Measurements from ENCODE around the gene DLK2.
A peak's percentile ranks its signal among the peaks of the same experiment; 100 is the strongest.
"Not testable (repeated sequence)": the region's sequence is repeated elsewhere in the genome, so short reads cannot be mapped to it uniquely, and the experiment has no call there.

The DLK2 gene

GRCh38 chr6:43469947-43470346 lies 14.6 kb upstream of the DLK2 start:
- Mint-ChIP-seq H3K36me3 (no peaks in the 10 kb centered on the region), H3K27ac (no peak overlapping the region), H3K9me3 (no peaks in the 10 kb centered on the region), H3K27me3 (peaks cover 20% of the 10 kb centered on the region), H3K4me3 (no peak overlapping the region), H3K4me1 (no peaks in the 10 kb centered on the region)
- no peak for DNase-seq (ENCODE audit: low spot score in 2 of 2)
- no peak for ATAC-seq (ENCODE audit: low read depth)

DNA sequence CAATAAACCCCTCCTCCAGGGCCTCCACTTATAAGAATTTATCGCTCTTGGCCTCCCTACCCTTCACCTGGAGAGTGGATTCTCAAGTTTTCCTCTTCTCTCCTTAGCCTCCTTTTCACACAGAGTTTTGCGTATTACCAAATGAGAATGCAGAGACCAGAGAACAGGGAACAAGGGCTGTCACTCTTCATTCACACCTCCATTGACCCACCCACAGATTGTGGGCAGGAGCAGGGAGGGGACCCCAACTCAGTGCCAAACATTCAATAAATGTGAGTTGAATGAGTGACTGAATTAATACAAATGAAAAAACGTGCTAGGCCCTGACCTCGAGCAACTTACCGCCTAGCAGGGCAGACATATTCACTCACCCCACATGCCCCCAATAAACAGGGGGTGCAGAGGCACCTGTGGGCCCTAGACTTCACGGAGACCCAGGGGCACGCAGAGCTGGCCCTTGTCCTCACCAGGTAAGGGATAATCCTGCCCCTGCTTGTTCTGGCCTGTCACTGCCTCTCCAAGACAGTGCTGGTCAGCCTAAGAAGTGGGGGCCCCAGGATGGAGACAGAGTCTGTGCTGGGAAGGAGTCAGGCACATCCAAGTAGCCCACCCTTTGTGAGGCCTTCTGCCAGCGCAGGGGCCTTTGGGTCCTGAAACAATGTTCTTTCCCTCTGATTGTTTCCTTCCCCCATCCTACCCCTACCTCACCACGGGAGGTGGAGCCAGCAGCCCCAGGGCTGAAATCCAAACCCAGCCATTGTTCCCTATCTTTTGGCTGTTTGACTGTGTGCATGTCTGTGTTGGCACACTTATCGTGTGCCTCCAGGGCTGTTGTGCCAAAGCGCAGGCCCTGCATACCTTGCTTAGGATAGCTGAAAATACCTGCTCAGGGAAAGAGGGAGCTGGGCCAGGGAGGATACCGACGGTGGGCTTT lies 13.7 kb upstream of the DLK2 start:
- no peak for ATAC-seq (ENCODE audit: low read depth)
- Mint-ChIP-seq H3K36me3 (no peaks in the 10 kb centered on the region), H3K9me3 (no peaks in the 10 kb centered on the region), H3K4me3 (no peak overlapping the region), H3K4me1 (no peaks in the 10 kb centered on the region), H3K27ac (no peak overlapping the region), H3K27me3 (peaks cover 20% of the 10 kb centered on the region)
- DNase-seq (ENCODE audit: low spot score in 2 of 2), result no peak

DNA sequence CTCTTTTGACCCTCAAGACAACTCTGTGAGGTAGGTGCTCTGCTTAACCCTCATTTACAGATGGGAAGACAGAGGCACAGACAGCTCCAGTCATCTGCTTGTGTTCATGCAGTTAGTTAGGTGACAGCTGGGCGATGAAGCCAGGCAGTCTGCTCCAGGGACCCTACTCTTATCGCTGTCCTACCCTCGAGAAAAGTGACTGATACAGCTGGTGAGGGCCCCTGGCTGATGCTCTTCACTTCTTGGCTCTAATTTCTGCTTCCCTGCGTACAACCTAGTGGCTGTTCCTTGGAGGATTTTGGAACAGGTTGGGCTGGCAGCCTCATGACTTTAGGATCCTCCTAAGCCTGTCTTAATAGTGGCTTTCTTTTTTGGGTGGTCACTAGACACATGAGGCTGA lies 12.9 kb upstream of the DLK2 start:
- Mint-ChIP-seq H3K27ac (no peak overlapping the region), H3K4me1 (no peaks in the 10 kb centered on the region), H3K27me3 (peaks cover 21% of the 10 kb centered on the region), H3K4me3 (no peak overlapping the region), H3K36me3 (no peaks in the 10 kb centered on the region), H3K9me3 (no peaks in the 10 kb centered on the region)
- ATAC-seq (ENCODE audit: low read depth) (no peak), DNase-seq (ENCODE audit: low spot score in 2 of 2) (no peak)

DNA sequence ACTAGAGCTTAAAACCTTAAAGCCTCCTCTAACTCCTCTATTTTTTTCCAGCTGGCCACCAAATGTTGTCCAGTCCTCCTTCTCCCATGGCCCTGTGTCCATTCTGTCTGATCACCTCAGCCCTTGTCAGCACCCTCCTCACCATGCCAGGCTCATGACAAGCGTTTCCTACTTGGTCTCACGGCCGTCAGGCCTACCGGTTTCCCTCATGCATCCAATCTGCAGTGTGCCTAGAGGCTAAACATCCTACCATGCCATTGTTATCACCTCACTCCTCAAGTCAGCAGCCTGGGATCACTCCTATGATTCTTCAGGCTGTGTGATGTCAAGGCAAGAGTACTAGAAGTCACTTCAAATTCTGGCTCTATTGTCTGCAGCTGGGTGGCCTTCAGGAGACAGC lies 12.4 kb upstream of the DLK2 start:
- Mint-ChIP-seq H3K4me3 (no peak overlapping the region), H3K27ac (no peak overlapping the region), H3K4me1 (no peaks in the 10 kb centered on the region), H3K9me3 (no peaks in the 10 kb centered on the region), H3K36me3 (no peaks in the 10 kb centered on the region), H3K27me3 (peaks cover 23% of the 10 kb centered on the region)
- no peak for ATAC-seq (ENCODE audit: low read depth)
- no peak for DNase-seq (ENCODE audit: low spot score in 2 of 2)

DNA sequence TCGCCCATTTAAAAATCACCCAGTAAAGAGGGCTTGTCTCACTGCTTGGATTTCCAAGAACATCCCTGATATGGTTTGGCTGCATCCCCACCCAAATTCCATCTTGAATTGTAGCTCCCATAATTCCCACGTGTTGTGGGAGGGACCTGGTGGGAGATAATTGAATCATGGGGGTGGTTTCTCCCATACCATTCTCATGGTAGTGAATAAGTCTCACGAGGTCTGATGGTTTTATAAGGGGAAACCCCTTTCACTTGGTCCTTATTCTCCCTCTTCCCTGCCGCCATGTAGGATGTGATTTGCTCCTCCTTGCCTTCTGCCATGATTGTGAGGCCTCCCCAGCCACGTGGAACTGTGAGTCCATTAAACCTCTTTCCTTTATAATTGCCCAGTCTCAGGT lies 11.9 kb upstream of the DLK2 start:
- not testable (repeated sequence) for ATAC-seq (ENCODE audit: low read depth)

GRCh38 chr6:43465948-43466347 lies 10.6 kb upstream of the DLK2 start:
- Mint-ChIP-seq H3K27me3 (peaks cover 31% of the 10 kb centered on the region), H3K36me3 (no peaks in the 10 kb centered on the region), H3K27ac (no peak overlapping the region), H3K4me1 (no peaks in the 10 kb centered on the region), H3K9me3 (no peaks in the 10 kb centered on the region), H3K4me3 (no peak overlapping the region)
- DNase-seq (ENCODE audit: low spot score in 2 of 2) (no peak), ATAC-seq (ENCODE audit: low read depth) (no peak)

More for the DNA sequence above, 11.9 kb upstream of the DLK2 start:
- H3K9me3 Mint-ChIP-seq; H3K4me3 Mint-ChIP-seq; H3K4me1 Mint-ChIP-seq; H3K27ac Mint-ChIP-seq; DNase-seq (ENCODE audit: low spot score in 2 of 2); H3K36me3 Mint-ChIP-seq: not testable (repeated sequence)
- peaks cover 28% of the 10 kb centered on the region for H3K27me3 Mint-ChIP-seq

DNA sequence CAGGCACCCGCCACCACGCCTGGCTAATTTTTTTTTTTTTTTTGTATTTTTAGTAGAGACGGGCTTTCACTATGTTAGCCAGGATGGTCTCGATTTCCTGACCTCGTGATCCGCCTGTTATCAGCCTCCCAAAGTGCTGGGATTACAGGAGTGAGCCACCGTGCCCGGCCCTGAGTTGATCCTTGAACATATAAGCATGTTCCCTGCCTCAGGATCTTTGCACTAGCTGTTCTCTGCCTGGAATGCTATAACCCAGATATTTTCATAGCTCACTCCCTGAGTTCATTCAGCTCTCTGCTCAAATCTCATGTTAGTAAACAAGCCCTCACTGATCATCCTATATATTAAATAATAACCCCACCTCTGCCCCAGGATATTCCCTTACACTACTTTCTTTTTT lies 9.0 kb upstream of the DLK2 start:
- Mint-ChIP-seq H3K27me3 (peaks cover 25% of the 10 kb centered on the region), H3K4me3 (no peak overlapping the region), H3K9me3 (no peaks in the 10 kb centered on the region), H3K4me1 (no peaks in the 10 kb centered on the region), H3K36me3 (no peaks in the 10 kb centered on the region), H3K27ac (no peak overlapping the region)
- no peak for ATAC-seq (ENCODE audit: low read depth)
- DNase-seq (ENCODE audit: low spot score in 2 of 2), result no peak

DNA sequence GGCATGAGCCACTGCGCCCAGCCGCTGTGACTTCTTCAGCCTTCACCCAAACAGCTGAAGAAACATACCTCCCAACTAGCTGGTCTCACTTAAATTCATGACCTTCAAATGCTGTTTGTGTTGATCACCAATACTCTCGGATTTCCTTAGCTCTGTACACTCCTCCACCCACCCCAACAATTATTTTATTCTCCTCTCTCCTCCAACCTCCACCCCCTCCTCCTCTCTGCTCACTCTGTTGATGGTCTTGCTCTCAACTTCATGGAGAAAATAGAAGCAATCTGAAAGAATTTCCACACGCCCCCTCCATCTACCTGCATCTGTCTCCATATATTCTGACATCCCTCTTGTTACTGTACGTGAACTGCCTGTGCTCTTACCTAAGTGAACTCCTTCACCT lies 6.6 kb upstream of the DLK2 start:
- DNase-seq (ENCODE audit: low spot score in 2 of 2), result no peak
- peaks cover 15% of the 10 kb centered on the region for H3K27me3 Mint-ChIP-seq
- no peak for ATAC-seq (ENCODE audit: low read depth)
- no peak overlapping the region for H3K4me3 Mint-ChIP-seq
- H3K9me3 Mint-ChIP-seq, result no peaks in the 10 kb centered on the region
- H3K4me1 Mint-ChIP-seq, result no peaks in the 10 kb centered on the region
- no peaks in the 10 kb centered on the region for H3K36me3 Mint-ChIP-seq
- no peak overlapping the region for H3K27ac Mint-ChIP-seq

DNA sequence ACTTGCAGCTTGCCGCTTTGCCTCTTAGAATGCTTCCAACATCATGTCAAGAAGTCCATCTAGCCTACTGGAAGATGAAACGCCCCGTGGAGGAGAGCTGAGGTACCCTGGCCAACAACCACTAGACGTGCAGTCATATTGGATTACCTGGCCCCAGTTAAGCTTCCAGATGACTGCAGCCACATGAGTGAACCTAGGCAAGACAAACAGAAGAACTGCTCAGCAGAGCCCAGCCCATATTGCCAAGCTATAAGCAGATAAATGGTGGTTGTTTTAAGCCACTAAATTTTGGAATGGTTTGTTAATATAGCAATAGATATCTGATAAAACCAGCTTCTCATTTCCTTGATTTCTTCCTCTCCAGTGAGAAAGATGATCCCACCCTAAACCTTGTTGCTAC lies 4.7 kb upstream of the DLK2 start:
- DNase-seq (ENCODE audit: low spot score in 2 of 2) (no peak), ATAC-seq (ENCODE audit: low read depth) (no peak)
- Mint-ChIP-seq H3K4me1 (peaks cover 7% of the 10 kb centered on the region), H3K36me3 (no peaks in the 10 kb centered on the region), H3K4me3 (no peak overlapping the region), H3K27ac (no peak overlapping the region), H3K27me3 (peaks cover 13% of the 10 kb centered on the region), H3K9me3 (no peaks in the 10 kb centered on the region)

DNA sequence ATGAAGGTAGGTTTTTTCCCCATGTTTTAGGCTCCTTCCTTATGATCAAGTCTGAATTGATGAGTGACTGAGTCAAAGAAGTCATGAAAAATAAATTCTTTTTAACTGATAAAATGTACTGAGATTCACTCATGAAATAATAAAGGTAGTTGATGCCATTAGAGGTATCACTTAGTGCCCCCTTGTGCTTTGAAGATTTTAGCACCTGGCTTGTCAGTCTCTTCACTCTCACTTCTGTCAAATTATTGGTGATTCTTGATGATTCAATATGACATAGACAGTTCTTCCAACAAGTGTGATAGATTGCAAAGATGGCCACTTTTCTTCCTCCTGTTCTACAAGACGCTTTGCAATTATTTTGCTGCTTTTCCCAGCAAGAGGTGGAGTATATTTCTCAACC lies 4.2 kb upstream of the DLK2 start:
- H3K36me3 Mint-ChIP-seq, result no peaks in the 10 kb centered on the region
- H3K27ac Mint-ChIP-seq, result no peak overlapping the region
- peaks cover 13% of the 10 kb centered on the region for H3K27me3 Mint-ChIP-seq
- H3K9me3 Mint-ChIP-seq, result no peaks in the 10 kb centered on the region
- ATAC-seq (ENCODE audit: low read depth) (no peak), DNase-seq (ENCODE audit: low spot score in 2 of 2) (no peak)
- H3K4me1 Mint-ChIP-seq, result peaks cover 11% of the 10 kb centered on the region
- H3K4me3 Mint-ChIP-seq, result no peak overlapping the region

DNA sequence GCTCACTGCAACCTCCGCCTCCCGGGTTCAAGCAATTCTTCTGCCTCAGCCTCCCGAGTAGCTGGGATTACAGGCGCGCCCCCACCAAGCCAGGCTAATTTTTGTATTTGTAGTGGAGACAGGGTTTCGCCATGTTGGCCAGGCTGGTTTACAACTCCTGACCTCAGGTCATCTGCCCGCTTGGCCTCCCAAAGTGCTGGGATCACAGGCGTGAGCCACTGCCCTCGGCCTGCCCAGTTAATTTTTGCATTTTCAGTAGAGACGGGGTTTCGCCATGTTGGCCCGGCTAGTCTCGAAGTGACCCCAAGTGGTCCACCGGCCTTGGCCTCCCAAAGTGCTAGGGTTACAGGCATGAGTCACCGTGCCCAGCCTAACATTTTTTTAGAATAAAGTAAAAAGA lies 2.8 kb upstream of the DLK2 start:
- DNase-seq (ENCODE audit: low spot score in 2 of 2); H3K27ac Mint-ChIP-seq; H3K9me3 Mint-ChIP-seq; H3K36me3 Mint-ChIP-seq; ATAC-seq (ENCODE audit: low read depth); H3K4me3 Mint-ChIP-seq: not testable (repeated sequence)
- Mint-ChIP-seq H3K27me3 (peaks cover 11% of the 10 kb centered on the region), H3K4me1 (peaks cover 18% of the 10 kb centered on the region)

- H3K36me3 Mint-ChIP-seq, result no peaks in the 10 kb centered on the region
- no peak overlapping the region for H3K27ac Mint-ChIP-seq
- ATAC-seq (ENCODE audit: low read depth), result no peak
- H3K27me3 Mint-ChIP-seq, result peaks cover 9% of the 10 kb centered on the region
- H3K4me1 Mint-ChIP-seq, result peaks cover 18% of the 10 kb centered on the region
- H3K4me3 Mint-ChIP-seq, result no peak overlapping the region
- no peaks in the 10 kb centered on the region for H3K9me3 Mint-ChIP-seq
- DNase-seq (ENCODE audit: low spot score in 2 of 2), result no peak
Measured at GRCh38 chr6:43457643-43458042, 2.3 kb upstream of the DLK2 start.

DNA sequence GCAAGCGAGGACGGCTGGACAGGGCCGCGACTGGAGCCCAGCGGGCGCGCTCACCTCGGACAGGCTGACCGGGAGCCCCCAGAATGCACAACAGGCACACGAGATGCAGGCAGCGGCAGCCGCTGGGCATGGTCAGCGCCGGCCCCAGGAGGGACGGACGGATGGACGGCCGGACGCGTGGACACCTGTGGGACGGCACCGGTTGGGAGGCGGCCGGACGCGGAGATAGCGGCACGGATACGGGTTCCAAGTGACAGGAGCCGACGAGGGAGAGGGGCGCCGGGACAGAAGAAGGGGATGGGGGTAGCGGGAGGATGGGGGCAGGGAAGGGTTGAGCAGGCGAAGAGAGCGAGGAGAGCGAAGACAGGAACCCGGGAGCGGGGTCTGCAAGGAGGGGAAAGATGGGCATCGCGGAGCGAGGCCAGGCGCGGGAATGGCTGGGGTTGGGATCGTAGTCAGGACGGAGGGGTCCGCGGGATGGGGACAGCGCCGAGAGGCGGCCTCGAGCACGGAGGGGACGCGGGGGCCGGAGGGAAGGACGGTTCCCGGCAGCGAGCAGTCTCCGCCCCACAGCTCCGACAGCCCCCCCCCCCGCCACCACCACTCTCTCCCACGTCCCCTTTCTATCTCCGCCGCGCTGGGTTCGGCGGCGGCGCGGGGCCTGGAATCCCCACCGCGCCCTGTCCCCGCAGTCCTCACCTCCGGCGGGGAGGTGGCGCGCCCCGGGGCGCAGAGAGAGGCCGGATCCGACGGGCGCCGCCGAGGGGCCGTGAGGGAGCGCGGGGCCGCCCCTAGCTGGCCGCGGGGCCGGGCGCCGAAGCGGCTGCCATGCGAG lies 435 bp downstream of the DLK2 start:
- H3K36me3 Mint-ChIP-seq, result peaks cover 3% of the 10 kb centered on the region
- peak overlapping the region; percentile 91 for H3K4me3 Mint-ChIP-seq
- H3K9me3 Mint-ChIP-seq, result no peaks in the 10 kb centered on the region
- peak; percentile 14 to 44 for DNase-seq (ENCODE audit: low spot score in 2 of 2)
- peaks cover 18% of the 10 kb centered on the region for H3K4me1 Mint-ChIP-seq
- peak; percentile 61 for ATAC-seq (ENCODE audit: low read depth)
- H3K27me3 Mint-ChIP-seq, result peaks cover 2% of the 10 kb centered on the region
- H3K27ac Mint-ChIP-seq, result peak overlapping the region; percentile 69

DNA sequence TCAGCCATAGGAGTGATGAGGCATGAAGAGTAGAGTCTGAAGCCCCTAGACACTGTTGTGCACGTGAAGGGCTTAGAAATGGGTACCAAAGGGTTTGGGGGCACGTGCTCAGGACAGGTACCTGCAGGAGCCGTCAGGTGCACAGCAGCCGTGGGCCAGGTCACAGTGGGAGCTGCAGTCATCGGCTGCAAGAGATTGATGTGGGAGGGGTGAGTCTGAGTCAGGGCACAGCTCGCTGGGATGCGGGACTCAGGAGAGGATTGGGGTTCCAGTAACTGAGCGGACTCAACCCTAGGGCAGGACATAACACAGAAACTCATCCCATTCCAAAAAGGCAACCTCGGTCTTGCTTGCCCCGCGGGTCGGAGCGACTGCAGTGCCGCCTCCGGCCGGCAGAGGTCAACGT lies 1.1 kb downstream of the DLK2 start:
- peak; percentile 51 to 73 for DNase-seq (ENCODE audit: low spot score in 2 of 2)
- Mint-ChIP-seq H3K27me3 (peaks cover 2% of the 10 kb centered on the region), H3K4me3 (peak overlapping the region; percentile 91), H3K36me3 (peaks cover 3% of the 10 kb centered on the region), H3K4me1 (peaks cover 18% of the 10 kb centered on the region), H3K27ac (peak overlapping the region; percentile 69), H3K9me3 (no peaks in the 10 kb centered on the region)
- ATAC-seq (ENCODE audit: low read depth), result peak; percentile 52
